ENCODE measurements around the gene RAB31. TPM values are rescaled to one million over a fixed set of nuclear protein-coding genes. Genes with fewer than 3 reads are reported as not detected.

The RAB31 gene
- total RNA-seq, 1 donor from 2014 or later = 26.0 TPM

GRCh38 chr18:9839211-9839610 is 131.1 kb downstream of the RAB31 start:
- no peak for TF ChIP-seq CTCF (IDR thresholded peaks at IDR 0.05)
- no peaks in the 10 kb centered on the region for H3K27me3 ChIP-seq
- intact Hi-C loops (cut with DNase I) = no loop called here

GRCh38 chr18:9839853-9840252 is 131.8 kb downstream of the RAB31 start:
- peaks cover 17% of the 10 kb centered on the region for H3K4me1 ChIP-seq
- H3K27me3 ChIP-seq = no peaks in the 10 kb centered on the region
- no peaks in the 10 kb centered on the region for H3K36me3 ChIP-seq
- intact Hi-C loops (cut with DNase I) = loop anchor here (10.0 kb wide), 1 partner anchor 45 kb away; no protein-coding TSS in a partner anchor
- no peak for TF ChIP-seq POLR2A (IDR thresholded peaks at IDR 0.05)
- no peak for TF ChIP-seq POLR2AphosphoS5 (IDR thresholded peaks at IDR 0.05; ENCODE audit: insufficient read depth in 1 of 2, low read depth in 1 of 2)
- no peak for TF ChIP-seq CTCF (IDR thresholded peaks at IDR 0.05)
- H3K27ac ChIP-seq = no peak overlapping the region
- DNase-seq (ENCODE audit: extremely low spot score in 2 of 2) = no peak
- H3K4me3 ChIP-seq = no peak overlapping the region
- no peaks in the 10 kb centered on the region for H3K9me3 ChIP-seq

More at GRCh38 chr18:9839211-9839610, 131.1 kb downstream of the RAB31 start:
- peaks cover 19% of the 10 kb centered on the region for H3K4me1 ChIP-seq
- H3K27ac ChIP-seq = no peak overlapping the region
- H3K4me3 ChIP-seq = no peak overlapping the region
- no peaks in the 10 kb centered on the region for H3K9me3 ChIP-seq
- H3K36me3 ChIP-seq = no peaks in the 10 kb centered on the region
- no peak for DNase-seq (ENCODE audit: extremely low spot score in 2 of 2)

GRCh38 chr18:9841752-9842151 is 133.7 kb downstream of the RAB31 start:
- Histone ChIP-seq H3K27ac (no peak overlapping the region), H3K36me3 (no peaks in the 10 kb centered on the region), H3K4me1 (peaks cover 10% of the 10 kb centered on the region), H3K9me3 (no peaks in the 10 kb centered on the region), H3K27me3 (no peaks in the 10 kb centered on the region), H3K4me3 (no peak overlapping the region)
- TF ChIP-seq POLR2AphosphoS5 (IDR thresholded peaks at IDR 0.05; ENCODE audit: insufficient read depth in 1 of 2, low read depth in 1 of 2) (no peak), CTCF (IDR thresholded peaks at IDR 0.05) (no peak)
- intact Hi-C loops (cut with DNase I) = loop anchor here (10.0 kb wide), 1 partner anchor 47 kb away; no protein-coding TSS in a partner anchor
- DNase-seq (ENCODE audit: extremely low spot score in 2 of 2) = no peak

GRCh38 chr18:9842448-9842847 is 134.3 kb downstream of the RAB31 start:
- intact Hi-C loops (cut with DNase I) = loop anchor here (10.0 kb wide), 1 partner anchor 48 kb away; no protein-coding TSS in a partner anchor
- no peaks in the 10 kb centered on the region for H3K27me3 ChIP-seq
- H3K4me1 ChIP-seq = peaks cover 17% of the 10 kb centered on the region
- H3K9me3 ChIP-seq = no peaks in the 10 kb centered on the region
- no peaks in the 10 kb centered on the region for H3K36me3 ChIP-seq
- H3K27ac ChIP-seq = no peak overlapping the region
- DNase-seq (ENCODE audit: extremely low spot score in 2 of 2) = no peak
- no peak overlapping the region for H3K4me3 ChIP-seq
- TF ChIP-seq POLR2AphosphoS5 (IDR thresholded peaks at IDR 0.05; ENCODE audit: insufficient read depth in 1 of 2, low read depth in 1 of 2) (no peak), POLR2A (IDR thresholded peaks at IDR 0.05) (no peak), CTCF (IDR thresholded peaks at IDR 0.05) (no peak)

- TF ChIP-seq CTCF (IDR thresholded peaks at IDR 0.05) = no peak
- TF ChIP-seq POLR2AphosphoS5 (IDR thresholded peaks at IDR 0.05; ENCODE audit: insufficient read depth in 1 of 2, low read depth in 1 of 2) = no peak
- no peak for TF ChIP-seq POLR2A (IDR thresholded peaks at IDR 0.05)
- no peak for DNase-seq (ENCODE audit: extremely low spot score in 2 of 2)
- Histone ChIP-seq H3K27me3 (no peaks in the 10 kb centered on the region), H3K27ac (no peak overlapping the region), H3K4me3 (no peak overlapping the region), H3K36me3 (no peaks in the 10 kb centered on the region), H3K9me3 (no peaks in the 10 kb centered on the region), H3K4me1 (peaks cover 45% of the 10 kb centered on the region)
- intact Hi-C loops (cut with DNase I) = loop anchor here (10.0 kb wide), 1 partner anchor 50 kb away; no protein-coding TSS in a partner anchor
These were observed 137.2 kb downstream of the RAB31 start for GRCh38 chr18:9845256-9845655.
